Measurements from ENCODE around the gene UBR3. TPM values are rescaled to one million over a fixed set of nuclear protein-coding genes. Genes with fewer than 3 reads are reported as not detected.
"Not testable (repeated sequence)": the region's sequence is repeated elsewhere in the genome, so short reads cannot be mapped to it uniquely, and the experiment has no call there.

Gene UBR3
- total and polyA plus RNA-seq, 2 experiments from 2014 or later, result 10.7 to 28.0 TPM

- Histone ChIP-seq H3K27me3 (ENCODE audit: insufficient read depth) (no peaks in the 10 kb centered on the region), H3K4me2 (no peak overlapping the region), H3K79me2 (replicated peaks; ENCODE audit: insufficient read depth) (peaks cover 53% of the 10 kb centered on the region), H3K27ac (ENCODE audit: low read depth) (no peak overlapping the region), H3F3A (replicated peaks; ENCODE audit: low read depth) (no peaks in the 10 kb centered on the region), H3K9me2 (ENCODE audit: insufficient read depth) (no peaks in the 10 kb centered on the region), H4K20me1 (replicated peaks; ENCODE audit: insufficient read depth) (no peaks in the 10 kb centered on the region), H3K4me3 (no peak overlapping the region), H2AFZ (no peak overlapping the region), H3K36me3 (ENCODE audit: insufficient read depth) (no peaks in the 10 kb centered on the region), H3K4me1 (ENCODE audit: insufficient read depth) (peaks cover 32% of the 10 kb centered on the region)
- H3K27ac Mint-ChIP-seq, result no peak overlapping the region
- peaks cover 5% of the 10 kb centered on the region for H3K27me3 Mint-ChIP-seq (ENCODE audit: insufficient read depth, low read depth, poor library complexity)
- no peaks in the 10 kb centered on the region for H3K9me3 Mint-ChIP-seq
- H3K4me3 Mint-ChIP-seq, result no peak overlapping the region
- TF ChIP-seq CREB1 (CRISPR knock-in tag; IDR thresholded peaks at IDR 0.05; ENCODE audit: low read depth), result no peak
- no peak for TF ChIP-seq ETS1 (IDR thresholded peaks at IDR 0.05)
- H3K4me1 Mint-ChIP-seq, result peaks cover 33% of the 10 kb centered on the region
- DNase-seq (ENCODE audit: low spot score) (no peak), ATAC-seq (no peak)
- peaks cover 3% of the 10 kb centered on the region; the same call in 1 of the 3 replicates for H3K36me3 Mint-ChIP-seq (ENCODE audit: low read depth)
Observed at GRCh38 chr2:169865492-169865891, 38.2 kb downstream of the UBR3 start.

- not testable (repeated sequence) for ATAC-seq; H3K27ac Mint-ChIP-seq; H3K9me3 Mint-ChIP-seq; DNase-seq (ENCODE audit: low spot score); H3F3A ChIP-seq (replicated peaks; ENCODE audit: low read depth); H3K27ac ChIP-seq (ENCODE audit: low read depth); H3K4me3 ChIP-seq; H3K4me2 ChIP-seq; H3K27me3 ChIP-seq (ENCODE audit: insufficient read depth); H3K9me2 ChIP-seq (ENCODE audit: insufficient read depth); H2AFZ ChIP-seq; H3K36me3 Mint-ChIP-seq (ENCODE audit: low read depth); H3K36me3 ChIP-seq (ENCODE audit: insufficient read depth); H3K27me3 Mint-ChIP-seq (ENCODE audit: insufficient read depth, low read depth, poor library complexity); H3K4me3 Mint-ChIP-seq; H4K20me1 ChIP-seq (replicated peaks; ENCODE audit: insufficient read depth)
- Histone ChIP-seq H3K4me1 (ENCODE audit: insufficient read depth) (peaks cover 32% of the 10 kb centered on the region), H3K79me2 (replicated peaks; ENCODE audit: insufficient read depth) (peaks cover 58% of the 10 kb centered on the region)
- H3K4me1 Mint-ChIP-seq, result peaks cover 33% of the 10 kb centered on the region
Observed at GRCh38 chr2:169866230-169866629, 39.0 kb downstream of the UBR3 start.

GRCh38 chr2:169867579-169867978 is 40.3 kb downstream of the UBR3 start:
- no peak overlapping the region for H2AFZ ChIP-seq
- H3K36me3 Mint-ChIP-seq (ENCODE audit: low read depth), result peaks cover 3% of the 10 kb centered on the region; the same call in 1 of the 3 replicates
- H3K79me2 ChIP-seq (replicated peaks; ENCODE audit: insufficient read depth), result peaks cover 46% of the 10 kb centered on the region
- no peaks in the 10 kb centered on the region for H3K9me2 ChIP-seq (ENCODE audit: insufficient read depth)
- ATAC-seq (no peak), DNase-seq (ENCODE audit: low spot score) (no peak)
- no peaks in the 10 kb centered on the region for H3F3A ChIP-seq (replicated peaks; ENCODE audit: low read depth)
- no peaks in the 10 kb centered on the region for H3K9me3 Mint-ChIP-seq
- H3K4me2 ChIP-seq, result peak overlapping the region; percentile 54
- no peaks in the 10 kb centered on the region for H3K27me3 ChIP-seq (ENCODE audit: insufficient read depth)
- H3K27ac ChIP-seq (ENCODE audit: low read depth), result no peak overlapping the region
- H3K4me3 ChIP-seq, result no peak overlapping the region; the same call in 1 of the 2 replicates
- peaks cover 28% of the 10 kb centered on the region for H3K4me1 ChIP-seq (ENCODE audit: insufficient read depth)
- peaks cover 28% of the 10 kb centered on the region for H3K4me1 Mint-ChIP-seq
- H3K27me3 Mint-ChIP-seq (ENCODE audit: insufficient read depth, low read depth, poor library complexity), result peaks cover 8% of the 10 kb centered on the region
- peak overlapping the region; percentile 75; the same call in 1 of the 2 replicates for H3K27ac Mint-ChIP-seq
- no peaks in the 10 kb centered on the region; the same call in 1 of the 2 replicates for H4K20me1 ChIP-seq (replicated peaks; ENCODE audit: insufficient read depth)
- no peak overlapping the region for H3K4me3 Mint-ChIP-seq
- no peaks in the 10 kb centered on the region for H3K36me3 ChIP-seq (ENCODE audit: insufficient read depth)
- no peak for TF ChIP-seq ZNF331 (CRISPR knock-in tag; IDR thresholded peaks at IDR 0.05; ENCODE audit: low read depth)
- no peak for TF ChIP-seq ZNF114 (CRISPR knock-in tag; IDR thresholded peaks at IDR 0.05)
- TF ChIP-seq JUNB (IDR thresholded peaks at IDR 0.05; ENCODE audit: unreplicated experiment), result no peak
- no peak for TF ChIP-seq EZH2phosphoT487 (IDR thresholded peaks at IDR 0.05; ENCODE audit: unreplicated experiment)
- TF ChIP-seq POLR2AphosphoS5 (IDR thresholded peaks at IDR 0.05; ENCODE audit: low read depth), result no peak
- TF ChIP-seq REST (IDR thresholded peaks at IDR 0.05; ENCODE audit: unreplicated experiment), result no peak

All from GM23338 (cell line).